Panc1 (cell line): ENCODE measurements around the gene UNKL. TPM values are rescaled to one million over a fixed set of nuclear protein-coding genes. Genes with fewer than 3 reads are reported as not detected.

Experiments used
- ATAC-seq: fragments of 200-7000 bp; cut with Tn5 transposase; 2 replicates; pipeline ENCODE4 v1.9.1; 2020; ENCODE audit warnings: mild to moderate bottlenecking, moderate library complexity
- Bru-seq: library from RNA; stranded (reverse); fragments of 400-500 nt; gene quantifications from one replicate; lab custom pipeline; 2021; lab: Mats Ljungman, UMichigan
- BruChase-seq, 2 experiments: library from RNA; stranded (reverse); fragments of 400-500 nt; gene quantifications; one replicate each; lab custom pipeline; 2021; lab: Mats Ljungman, UMichigan
- BruUV-seq: library from RNA; stranded (reverse); fragments of 400-500 nt; replicated peaks from 2 replicates; lab custom pipeline; 2021; lab: Mats Ljungman, UMichigan
- CTCF ChIA-PET: fragments of 300-600 bp; sonication (Branson Sonifier 250); formaldehyde crosslinking; loops from one replicate; lab custom pipeline; 2022; ENCODE audit warnings: antibody characterized with exemption; lab: Charles Lee
- POLR2A ChIA-PET: fragments of 300-600 bp; sonication (Branson Sonifier 250); formaldehyde crosslinking; loops from one replicate; lab custom pipeline; 2022; ENCODE audit warnings: antibody characterized with exemption; lab: Charles Lee
- DNase-seq: peaks from one replicate; pipeline ENCODE4 v3.0.0-alpha.2; 2010; ENCODE audit warnings: low read depth, low spot score
- H3K27ac ChIP-seq: 2 replicates; pipeline ENCODE4 v1.5.1; 2011; ENCODE audit warnings: mild to moderate bottlenecking, low read length, inconsistent platforms
- H3K27me3 ChIP-seq: fragments of 200-500 bp; sonication (Bioruptor generic); 2 replicates; pipeline ENCODE4 v1.6.0; 2014; ENCODE audit warnings: low read length, inconsistent platforms; ENCODE audit not compliant: control insufficient read depth, insufficient read depth
- H3K36me3 ChIP-seq: fragments of 200-500 bp; sonication (Bioruptor generic); 2 replicates; pipeline ENCODE4 v1.5.1; 2014; ENCODE audit warnings: inconsistent platforms, mild to moderate bottlenecking, low read length, moderate library complexity; ENCODE audit not compliant: control insufficient read depth, insufficient read depth
- H3K4me1 ChIP-seq: 2 replicates; pipeline ENCODE4 v1.5.1; 2011; ENCODE audit warnings: inconsistent platforms, mild to moderate bottlenecking, low read length, moderate library complexity; ENCODE audit not compliant: control insufficient read depth, insufficient read depth
- H3K4me3 ChIP-seq, 2 experiments: 2 replicates each; pipeline ENCODE4 v1.5.1; 2011 to 2012; ENCODE audit warnings: low read depth in 2 of 2, low read length in 2 of 2, mild to moderate bottlenecking in 2 of 2, inconsistent platforms in 1 of 2, moderate library complexity in 1 of 2
- H3K9me3 ChIP-seq: fragments of 200-500 bp; sonication (Bioruptor generic); 2 replicates; pipeline ENCODE4 v1.5.1; 2014; ENCODE audit warnings: low read depth, mild to moderate bottlenecking, inconsistent platforms, low read length, moderate library complexity; ENCODE audit not compliant: control insufficient read depth, insufficient read depth
- POLR2AphosphoS5 ChIP-seq: IDR thresholded peaks from 2 replicates; pipeline ENCODE4 v1.6.1; 2012; ENCODE audit warnings: mild to moderate bottlenecking, low read depth, low read length, moderate library complexity
- SIN3A ChIP-seq: IDR thresholded peaks from 2 replicates; pipeline ENCODE4 v1.6.1; 2012; ENCODE audit warnings: low read depth, mild to moderate bottlenecking, low read length, moderate library complexity, borderline replicate concordance; ENCODE audit not compliant: insufficient read depth
- TCF7L2 ChIP-seq: IDR thresholded peaks from 2 replicates; pipeline ENCODE4 v1.6.1; 2011; ENCODE audit warnings: mild to moderate bottlenecking, low read depth, low read length, inconsistent platforms
- in situ Hi-C: cut with HindIII; loops from 2 replicates; pipeline ENCODE4 v1.10.0; 2016; ENCODE audit warnings: low sequenced_read_pairs, low pct_unique_long_range_greater_than_20kb
- intact Hi-C: fragments of 100-400 bp; cut with micrococcal nuclease; formaldehyde crosslinking; loops from one replicate; pipeline ENCODE4 v1.10.0; 2022; ENCODE audit not compliant: unreplicated experiment
- long read RNA-seq: library from polyadenylated mRNA; unstranded; transcript quantifications from one replicate; pipeline ENCODE4 v2.0.0, GENCODE V29; 2021; ENCODE audit not compliant: unreplicated experiment
- polyA plus RNA-seq: library from polyadenylated mRNA; unstranded; fragments of >200 nt; gene quantifications from one replicate; pipeline ENCODE4 v1.2.1, GENCODE V29; 2012; ENCODE audit warnings: missing spikeins; ENCODE audit not compliant: insufficient read length
- total RNA-seq: library from RNA; stranded (reverse); gene quantifications from one replicate; pipeline ENCODE4 v1.2.1, GENCODE V29; 2021; ENCODE audit not compliant: unreplicated experiment
- TF ChIP-seq, protein P1 (sequence below): fragments of 450-650 bp; IDR thresholded peaks from 2 replicates; pipeline ENCODE4 v1.5.1; 2017; ENCODE audit warnings: mild to moderate bottlenecking
- TF ChIP-seq, protein P2 (sequence below), 2 experiments: IDR thresholded peaks; 2 replicates each; pipeline ENCODE4 v1.6.1; 2011 to 2012; ENCODE audit warnings: low read depth in 2 of 2, control low read depth in 1 of 2, low read length in 1 of 2, mild to moderate bottlenecking in 1 of 2, moderate library complexity in 1 of 2; ENCODE audit not compliant: insufficient read depth in 1 of 2

UNKL gene, protein sequence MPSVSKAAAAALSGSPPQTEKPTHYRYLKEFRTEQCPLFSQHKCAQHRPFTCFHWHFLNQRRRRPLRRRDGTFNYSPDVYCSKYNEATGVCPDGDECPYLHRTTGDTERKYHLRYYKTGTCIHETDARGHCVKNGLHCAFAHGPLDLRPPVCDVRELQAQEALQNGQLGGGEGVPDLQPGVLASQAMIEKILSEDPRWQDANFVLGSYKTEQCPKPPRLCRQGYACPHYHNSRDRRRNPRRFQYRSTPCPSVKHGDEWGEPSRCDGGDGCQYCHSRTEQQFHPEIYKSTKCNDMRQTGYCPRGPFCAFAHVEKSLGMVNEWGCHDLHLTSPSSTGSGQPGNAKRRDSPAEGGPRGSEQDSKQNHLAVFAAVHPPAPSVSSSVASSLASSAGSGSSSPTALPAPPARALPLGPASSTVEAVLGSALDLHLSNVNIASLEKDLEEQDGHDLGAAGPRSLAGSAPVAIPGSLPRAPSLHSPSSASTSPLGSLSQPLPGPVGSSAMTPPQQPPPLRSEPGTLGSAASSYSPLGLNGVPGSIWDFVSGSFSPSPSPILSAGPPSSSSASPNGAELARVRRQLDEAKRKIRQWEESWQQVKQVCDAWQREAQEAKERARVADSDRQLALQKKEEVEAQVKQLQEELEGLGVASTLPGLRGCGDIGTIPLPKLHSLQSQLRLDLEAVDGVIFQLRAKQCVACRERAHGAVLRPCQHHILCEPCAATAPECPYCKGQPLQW
- total RNA-seq (26.6 TPM), Bru-seq, nascent RNA (percentile 52 among the genes with signal in this experiment), BruChase-seq, experiment 1, labeled RNA remaining after a 2-hour chase (percentile 64 among the genes with signal in this experiment), BruChase-seq, experiment 2, labeled RNA remaining after a 6-hour chase (percentile 65 among the genes with signal in this experiment)
- polyA plus RNA-seq: 20.9 TPM
- long read RNA-seq, partial matches to known transcripts: 6 of 30 reads
- long read RNA-seq, other reads (novel, unspliced or antisense): 18 of 30 reads

DNA sequence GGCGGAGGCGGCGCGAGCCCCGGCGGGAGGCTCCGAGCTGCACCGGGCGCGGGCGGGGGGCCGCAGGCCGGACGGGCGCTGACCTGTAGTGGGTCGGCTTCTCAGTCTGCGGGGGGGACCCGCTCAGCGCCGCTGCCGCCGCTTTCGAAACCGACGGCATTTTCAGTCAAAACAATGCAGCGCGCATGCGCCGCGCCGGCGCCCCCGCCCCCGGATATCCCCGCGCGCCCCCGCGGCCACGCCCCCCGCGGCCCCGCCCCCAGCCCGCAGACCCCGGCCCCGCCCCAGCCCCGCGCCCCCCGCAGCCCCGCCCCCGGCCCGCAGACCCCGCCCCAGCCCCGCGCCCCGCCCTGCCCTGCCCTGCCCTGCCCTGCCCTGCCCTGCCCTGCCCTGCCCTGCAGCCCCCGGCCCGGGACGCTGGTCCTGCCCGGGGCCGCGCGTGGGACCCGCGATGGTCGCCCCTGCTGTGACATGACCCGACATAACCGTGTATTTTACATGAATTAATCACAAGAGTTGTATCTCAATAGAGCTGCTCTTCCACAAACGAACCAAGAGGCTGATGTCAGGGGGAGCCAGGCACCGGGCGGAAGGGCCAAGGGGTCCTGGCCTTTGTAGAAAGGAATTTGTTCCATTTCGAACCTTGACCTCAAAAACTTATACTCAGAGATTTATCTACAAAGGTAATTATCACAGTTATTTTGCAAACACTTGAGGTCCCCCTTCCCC lies at the start of gene UNKL:
TSS of gene UNKL (minus strand) at position 173 of the 729 bp plus-strand sequence. CDS start at position 160, 13 bp downstream.
- CTCF ChIA-PET: no interaction called here
- Histone ChIP-seq H3K9me3 (no peaks in the 10 kb centered on the region), H3K27me3 (no peaks in the 10 kb centered on the region), H3K27ac (peak within 1 kb of the TSS; percentile 93), H3K36me3 (no peaks in the 10 kb centered on the region), H3K4me1 (peaks cover 8% of the 10 kb centered on the region; the same call in 1 of the 2 replicates), H3K4me3 (peak within 1 kb of the TSS; percentile 64)
- TF ChIP-seq POLR2AphosphoS5: no peak
- TF ChIP-seq, protein P1, sequence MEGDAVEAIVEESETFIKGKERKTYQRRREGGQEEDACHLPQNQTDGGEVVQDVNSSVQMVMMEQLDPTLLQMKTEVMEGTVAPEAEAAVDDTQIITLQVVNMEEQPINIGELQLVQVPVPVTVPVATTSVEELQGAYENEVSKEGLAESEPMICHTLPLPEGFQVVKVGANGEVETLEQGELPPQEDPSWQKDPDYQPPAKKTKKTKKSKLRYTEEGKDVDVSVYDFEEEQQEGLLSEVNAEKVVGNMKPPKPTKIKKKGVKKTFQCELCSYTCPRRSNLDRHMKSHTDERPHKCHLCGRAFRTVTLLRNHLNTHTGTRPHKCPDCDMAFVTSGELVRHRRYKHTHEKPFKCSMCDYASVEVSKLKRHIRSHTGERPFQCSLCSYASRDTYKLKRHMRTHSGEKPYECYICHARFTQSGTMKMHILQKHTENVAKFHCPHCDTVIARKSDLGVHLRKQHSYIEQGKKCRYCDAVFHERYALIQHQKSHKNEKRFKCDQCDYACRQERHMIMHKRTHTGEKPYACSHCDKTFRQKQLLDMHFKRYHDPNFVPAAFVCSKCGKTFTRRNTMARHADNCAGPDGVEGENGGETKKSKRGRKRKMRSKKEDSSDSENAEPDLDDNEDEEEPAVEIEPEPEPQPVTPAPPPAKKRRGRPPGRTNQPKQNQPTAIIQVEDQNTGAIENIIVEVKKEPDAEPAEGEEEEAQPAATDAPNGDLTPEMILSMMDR: no peak
- TF ChIP-seq SIN3A: no peak
- no peak for TF ChIP-seq TCF7L2
- TF ChIP-seq, protein P2, sequence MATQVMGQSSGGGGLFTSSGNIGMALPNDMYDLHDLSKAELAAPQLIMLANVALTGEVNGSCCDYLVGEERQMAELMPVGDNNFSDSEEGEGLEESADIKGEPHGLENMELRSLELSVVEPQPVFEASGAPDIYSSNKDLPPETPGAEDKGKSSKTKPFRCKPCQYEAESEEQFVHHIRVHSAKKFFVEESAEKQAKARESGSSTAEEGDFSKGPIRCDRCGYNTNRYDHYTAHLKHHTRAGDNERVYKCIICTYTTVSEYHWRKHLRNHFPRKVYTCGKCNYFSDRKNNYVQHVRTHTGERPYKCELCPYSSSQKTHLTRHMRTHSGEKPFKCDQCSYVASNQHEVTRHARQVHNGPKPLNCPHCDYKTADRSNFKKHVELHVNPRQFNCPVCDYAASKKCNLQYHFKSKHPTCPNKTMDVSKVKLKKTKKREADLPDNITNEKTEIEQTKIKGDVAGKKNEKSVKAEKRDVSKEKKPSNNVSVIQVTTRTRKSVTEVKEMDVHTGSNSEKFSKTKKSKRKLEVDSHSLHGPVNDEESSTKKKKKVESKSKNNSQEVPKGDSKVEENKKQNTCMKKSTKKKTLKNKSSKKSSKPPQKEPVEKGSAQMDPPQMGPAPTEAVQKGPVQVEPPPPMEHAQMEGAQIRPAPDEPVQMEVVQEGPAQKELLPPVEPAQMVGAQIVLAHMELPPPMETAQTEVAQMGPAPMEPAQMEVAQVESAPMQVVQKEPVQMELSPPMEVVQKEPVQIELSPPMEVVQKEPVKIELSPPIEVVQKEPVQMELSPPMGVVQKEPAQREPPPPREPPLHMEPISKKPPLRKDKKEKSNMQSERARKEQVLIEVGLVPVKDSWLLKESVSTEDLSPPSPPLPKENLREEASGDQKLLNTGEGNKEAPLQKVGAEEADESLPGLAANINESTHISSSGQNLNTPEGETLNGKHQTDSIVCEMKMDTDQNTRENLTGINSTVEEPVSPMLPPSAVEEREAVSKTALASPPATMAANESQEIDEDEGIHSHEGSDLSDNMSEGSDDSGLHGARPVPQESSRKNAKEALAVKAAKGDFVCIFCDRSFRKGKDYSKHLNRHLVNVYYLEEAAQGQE (IDR thresholded peaks at IDR 0.05; ENCODE audit: insufficient read depth in 1 of 2, low read depth in 2 of 2, low read length in 1 of 2): no peak
- no TSS peak for BruUV-seq
- intact Hi-C loops: no loop called here
- in situ Hi-C loops: no loop called here
- ATAC-seq: peak; percentile 78
- DNase-seq: no peak
- POLR2A ChIA-PET: interaction anchor here (0.6 to 1.0 kb wide), 2 partner anchors 11 to 163 kb away, joined by 3 read pairs; no protein-coding TSS in a partner anchor

DNA sequence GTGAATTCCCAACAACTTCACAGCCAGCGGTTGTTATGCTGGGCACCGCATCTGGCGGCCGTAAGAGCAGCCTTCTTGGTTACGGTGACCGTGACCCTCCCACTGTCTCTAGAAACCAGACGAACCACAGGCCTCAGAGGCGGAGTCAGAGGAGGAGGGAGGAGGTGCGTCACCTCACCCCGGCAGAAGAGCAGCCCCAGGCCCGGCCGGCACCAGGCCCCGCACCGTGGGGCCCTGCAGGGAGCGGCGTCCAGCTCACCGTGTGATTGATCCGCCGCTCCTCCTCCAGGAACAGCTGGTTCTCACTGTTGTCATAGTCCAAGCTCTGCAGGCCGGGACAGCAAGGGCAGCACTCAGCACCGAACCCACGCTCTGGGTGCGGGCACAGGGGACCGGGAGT lies 46.6 kb upstream of the UNKL start:
- H3K27ac ChIP-seq: no peak overlapping the region
- in situ Hi-C loops (no loop called here), intact Hi-C loops (no loop called here)
- DNase-seq (no peak), ATAC-seq (no peak)
- H3K27me3 ChIP-seq: no peaks in the 10 kb centered on the region
- ChIA-PET POLR2A (no interaction called here), CTCF (no interaction called here)
- BruUV-seq: no TSS peak
- no peak overlapping the region for H3K4me3 ChIP-seq
- TF ChIP-seq, protein P2 (IDR thresholded peaks at IDR 0.05; ENCODE audit: insufficient read depth in 1 of 2, low read depth in 2 of 2, low read length in 1 of 2): no peak
- no peak for TF ChIP-seq TCF7L2
- TF ChIP-seq POLR2AphosphoS5: no peak
- TF ChIP-seq, protein P1: no peak
- no peak for TF ChIP-seq SIN3A
- no peaks in the 10 kb centered on the region for H3K9me3 ChIP-seq
- no peaks in the 10 kb centered on the region for H3K36me3 ChIP-seq
- no peaks in the 10 kb centered on the region for H3K4me1 ChIP-seq
